Panc1 (cell line): ENCODE measurements around the gene ASTN2.

ENCODE experiments used
- CTCF ChIP-seq: fragments of 450-650 bp; IDR thresholded peaks from 2 replicates; pipeline ENCODE4 v1.5.1; 2017; ENCODE audit warnings: mild to moderate bottlenecking
- POLR2AphosphoS5 ChIP-seq: IDR thresholded peaks from 2 replicates; pipeline ENCODE4 v1.6.1; 2012; ENCODE audit warnings: mild to moderate bottlenecking, low read depth, low read length, moderate library complexity
- REST ChIP-seq, 2 experiments: IDR thresholded peaks; 2 replicates each; pipeline ENCODE4 v1.6.1; 2011 to 2012; ENCODE audit warnings: low read depth in 2 of 2, control low read depth in 1 of 2, low read length in 1 of 2, mild to moderate bottlenecking in 1 of 2, moderate library complexity in 1 of 2; ENCODE audit not compliant: insufficient read depth in 1 of 2
- SIN3A ChIP-seq: IDR thresholded peaks from 2 replicates; pipeline ENCODE4 v1.6.1; 2012; ENCODE audit warnings: low read depth, mild to moderate bottlenecking, low read length, moderate library complexity, borderline replicate concordance; ENCODE audit not compliant: insufficient read depth

- TF ChIP-seq CTCF (no peak), SIN3A (no peak), POLR2AphosphoS5 (no peak), REST (IDR thresholded peaks at IDR 0.05; ENCODE audit: insufficient read depth in 1 of 2, low read depth in 2 of 2, low read length in 1 of 2) (no peak)
These were observed 997.4 kb downstream of the ASTN2 start for GRCh38 chr9:116417464-116417863.
